GM19025 (cell line): ENCODE data around the gene NIBAN1.
"Not testable (repeated sequence)": the region's sequence is repeated elsewhere in the genome, so short reads cannot be mapped to it uniquely, and the experiment has no call there.

Source experiments
- ATAC-seq: cut with Tn5 transposase; IDR thresholded peaks from one replicate; pipeline ENCODE4 v1.9.1; 2021; ENCODE audit warnings: mild to moderate bottlenecking, low read depth, moderate library complexity; ENCODE audit not compliant: unreplicated experiment

The NIBAN1 gene, protein sequence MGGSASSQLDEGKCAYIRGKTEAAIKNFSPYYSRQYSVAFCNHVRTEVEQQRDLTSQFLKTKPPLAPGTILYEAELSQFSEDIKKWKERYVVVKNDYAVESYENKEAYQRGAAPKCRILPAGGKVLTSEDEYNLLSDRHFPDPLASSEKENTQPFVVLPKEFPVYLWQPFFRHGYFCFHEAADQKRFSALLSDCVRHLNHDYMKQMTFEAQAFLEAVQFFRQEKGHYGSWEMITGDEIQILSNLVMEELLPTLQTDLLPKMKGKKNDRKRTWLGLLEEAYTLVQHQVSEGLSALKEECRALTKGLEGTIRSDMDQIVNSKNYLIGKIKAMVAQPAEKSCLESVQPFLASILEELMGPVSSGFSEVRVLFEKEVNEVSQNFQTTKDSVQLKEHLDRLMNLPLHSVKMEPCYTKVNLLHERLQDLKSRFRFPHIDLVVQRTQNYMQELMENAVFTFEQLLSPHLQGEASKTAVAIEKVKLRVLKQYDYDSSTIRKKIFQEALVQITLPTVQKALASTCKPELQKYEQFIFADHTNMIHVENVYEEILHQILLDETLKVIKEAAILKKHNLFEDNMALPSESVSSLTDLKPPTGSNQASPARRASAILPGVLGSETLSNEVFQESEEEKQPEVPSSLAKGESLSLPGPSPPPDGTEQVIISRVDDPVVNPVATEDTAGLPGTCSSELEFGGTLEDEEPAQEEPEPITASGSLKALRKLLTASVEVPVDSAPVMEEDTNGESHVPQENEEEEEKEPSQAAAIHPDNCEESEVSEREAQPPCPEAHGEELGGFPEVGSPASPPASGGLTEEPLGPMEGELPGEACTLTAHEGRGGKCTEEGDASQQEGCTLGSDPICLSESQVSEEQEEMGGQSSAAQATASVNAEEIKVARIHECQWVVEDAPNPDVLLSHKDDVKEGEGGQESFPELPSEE

DNA sequence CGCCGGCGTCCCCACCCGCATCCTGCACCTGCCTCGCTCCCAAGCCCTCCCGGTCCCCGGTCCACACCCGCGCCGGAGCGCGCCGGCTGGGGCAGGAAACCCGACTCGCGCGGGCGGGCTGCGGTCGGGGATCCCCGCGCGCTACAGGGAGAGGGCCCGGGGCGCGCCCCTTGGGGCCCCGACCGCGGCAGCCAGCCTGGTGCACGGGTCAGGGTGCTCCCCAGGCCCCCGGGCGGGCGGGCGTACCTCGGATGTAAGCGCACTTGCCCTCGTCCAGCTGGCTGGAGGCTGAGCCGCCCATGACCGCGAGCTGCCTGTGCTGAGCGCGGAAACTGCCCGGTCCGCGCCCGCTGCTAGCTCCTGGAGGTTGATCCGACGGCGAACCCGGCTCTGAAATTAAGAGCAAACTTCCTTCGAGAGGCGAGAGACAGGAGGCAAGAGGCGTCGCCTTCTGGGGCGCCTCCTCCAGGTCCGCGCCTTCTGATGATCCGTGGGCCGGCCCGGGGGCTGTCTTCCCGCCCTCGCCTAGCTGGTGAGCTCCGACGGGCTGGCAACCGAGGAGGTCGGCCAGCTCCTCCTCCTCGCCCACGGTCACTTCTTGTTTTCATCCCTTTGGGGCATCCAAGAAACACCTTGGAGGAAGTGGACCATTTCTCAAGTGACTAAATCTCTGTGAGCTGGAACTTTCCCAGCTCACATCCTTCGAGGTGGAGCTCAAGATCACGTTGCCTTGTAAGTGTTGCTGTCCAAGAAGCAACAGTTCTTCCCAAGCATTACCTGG lies at the start of gene NIBAN1:
Gene NIBAN1 (minus strand): TSS at position 453 of the 781 bp plus-strand sequence. CDS start 152 bp downstream, at position 301.
- ATAC-seq: peak; percentile 59

DNA sequence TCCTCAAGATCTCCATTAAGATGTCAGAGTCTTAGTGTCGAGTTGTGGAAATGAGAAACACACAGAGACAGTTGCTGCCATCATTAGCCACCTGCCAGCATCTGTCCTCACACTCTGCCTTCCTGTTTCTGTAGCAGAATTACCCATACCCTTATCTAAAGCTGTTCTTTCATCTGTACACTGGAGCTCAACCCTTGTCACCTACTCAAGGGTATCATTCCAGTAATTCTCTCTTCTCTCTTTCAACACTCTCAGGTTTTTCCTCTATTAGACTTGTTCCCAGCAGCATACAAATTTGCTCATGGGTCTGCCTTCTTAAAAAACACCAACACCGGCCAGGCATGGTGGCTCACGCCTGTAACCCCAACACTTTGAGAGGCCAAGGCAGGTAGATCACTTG lies 43.7 kb upstream of the NIBAN1 start:
- ATAC-seq: no peak

- no peak for ATAC-seq
These were observed 43.0 kb upstream of the NIBAN1 start for GRCh38 chr1:185017338-185017737.

GRCh38 chr1:185016880-185017279 lies 42.6 kb upstream of the NIBAN1 start:
- no peak for ATAC-seq

DNA sequence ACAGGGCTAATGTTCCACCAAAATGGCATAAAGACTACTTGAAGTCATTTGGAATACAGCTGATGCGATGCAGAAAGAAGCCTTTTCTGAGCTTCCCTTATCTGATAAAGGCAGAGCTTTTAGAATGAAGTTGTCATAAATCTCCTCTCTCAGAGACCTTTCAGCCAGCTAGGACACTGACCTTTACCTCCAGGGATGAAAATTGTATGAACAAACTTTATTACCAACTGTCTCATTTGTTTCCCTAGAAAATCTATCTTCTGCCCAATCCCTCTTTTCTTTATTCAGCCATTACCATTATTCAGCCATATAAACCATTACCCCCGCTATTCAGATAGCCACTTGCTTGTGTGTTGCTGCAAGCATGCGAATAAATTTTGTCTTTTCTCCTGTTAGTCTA lies 41.3 kb upstream of the NIBAN1 start:
- no peak for ATAC-seq

- no peak for ATAC-seq
These were observed 40.6 kb upstream of the NIBAN1 start for GRCh38 chr1:185014941-185015340.

DNA sequence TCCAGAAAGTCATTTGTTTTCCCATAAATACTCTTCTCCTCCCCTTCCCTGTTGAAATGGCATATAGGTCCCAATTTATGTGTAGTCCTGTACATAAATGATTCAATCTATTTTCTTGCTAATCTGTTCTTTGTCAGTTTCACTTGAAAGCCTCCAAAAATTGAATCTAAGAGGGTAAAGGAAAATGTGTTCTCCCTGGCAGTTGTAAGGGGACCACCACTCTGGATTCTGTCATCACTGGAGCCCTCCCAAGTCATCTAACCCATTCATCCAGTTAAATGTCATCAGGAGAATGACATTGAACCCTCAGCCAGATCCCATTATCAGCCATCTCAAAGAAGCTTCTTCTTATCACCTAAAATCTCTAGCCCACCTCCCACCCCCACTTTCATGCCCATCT lies 36.1 kb upstream of the NIBAN1 start:
- no peak for ATAC-seq

DNA sequence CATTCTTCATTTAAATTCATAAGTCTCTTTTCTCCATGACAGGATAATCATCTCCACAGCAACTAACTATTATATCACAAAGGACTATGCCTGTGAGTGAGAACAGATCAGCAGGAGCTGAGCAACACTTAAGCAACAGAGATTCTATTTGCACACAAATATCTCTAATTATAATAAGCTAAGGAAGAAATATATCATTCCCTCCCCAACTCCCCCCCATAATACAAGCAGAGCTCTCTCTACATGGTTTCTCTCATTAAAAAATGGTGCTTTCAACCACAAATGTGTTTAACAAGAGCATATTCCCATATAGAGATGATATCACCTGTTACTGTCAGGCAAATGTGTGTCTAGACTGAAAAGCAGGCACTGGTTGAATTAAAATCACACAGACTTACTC lies 34.5 kb upstream of the NIBAN1 start:
- ATAC-seq: no peak

- not testable (repeated sequence) for ATAC-seq
These were observed 27.1 kb upstream of the NIBAN1 start for GRCh38 chr1:185001312-185001880.

DNA sequence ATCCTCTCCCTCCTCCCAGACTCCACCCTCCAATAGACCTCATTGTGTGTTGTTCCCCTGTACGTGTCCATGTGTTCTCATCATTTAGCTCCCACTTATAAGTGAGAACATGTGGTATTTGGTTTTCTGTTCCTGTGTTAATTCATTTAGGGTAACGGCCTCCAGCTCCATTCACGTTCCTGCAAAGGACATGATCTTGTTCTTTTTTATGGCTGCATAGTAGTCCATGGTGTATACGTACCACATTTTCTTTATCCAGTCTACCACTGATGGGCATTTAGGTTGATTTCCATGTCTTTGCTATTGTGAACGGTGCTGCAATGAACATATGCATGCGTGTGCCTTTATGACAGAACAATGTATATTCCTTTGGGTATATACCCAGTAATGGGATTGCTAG lies 25.7 kb upstream of the NIBAN1 start:
- ATAC-seq: not testable (repeated sequence)

DNA sequence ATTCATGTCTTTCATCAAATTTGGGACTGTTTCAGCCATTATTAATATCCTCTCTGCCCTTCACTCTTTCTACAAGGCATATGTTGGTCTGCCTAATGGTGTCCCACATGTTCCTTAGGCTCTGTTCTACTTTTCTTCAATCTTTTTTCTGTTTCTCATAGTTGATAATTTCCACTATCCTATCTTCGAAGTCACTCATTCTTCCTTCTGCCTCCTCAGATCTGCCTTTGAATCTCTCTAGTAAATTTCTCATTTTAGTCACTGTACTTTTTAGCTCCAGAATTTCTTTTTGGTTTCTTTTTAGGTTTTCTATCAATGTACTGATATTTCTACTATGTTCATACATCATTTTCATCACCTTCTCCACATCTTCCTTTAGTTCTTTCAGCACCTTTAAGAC lies 20.0 kb upstream of the NIBAN1 start:
- no peak for ATAC-seq

DNA sequence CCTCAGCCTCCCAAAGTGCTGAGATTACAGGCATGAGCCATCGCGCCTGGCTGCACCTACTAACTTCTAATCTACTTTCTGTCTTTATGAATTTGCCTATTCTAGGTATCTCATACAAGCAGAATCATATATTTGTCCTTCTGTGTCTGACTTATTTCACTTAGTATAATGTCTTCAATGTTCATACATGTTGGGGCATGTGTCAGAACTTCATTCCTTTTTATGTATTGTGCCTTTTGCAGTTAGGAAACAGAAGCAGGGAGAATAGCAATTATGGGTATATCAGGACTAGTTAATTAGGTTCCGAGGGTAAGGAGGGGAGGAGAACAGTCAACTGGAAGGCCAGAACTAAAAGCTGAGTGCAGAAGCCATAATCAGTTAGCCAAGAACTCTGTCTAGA lies 18.0 kb upstream of the NIBAN1 start:
- ATAC-seq: no peak

DNA sequence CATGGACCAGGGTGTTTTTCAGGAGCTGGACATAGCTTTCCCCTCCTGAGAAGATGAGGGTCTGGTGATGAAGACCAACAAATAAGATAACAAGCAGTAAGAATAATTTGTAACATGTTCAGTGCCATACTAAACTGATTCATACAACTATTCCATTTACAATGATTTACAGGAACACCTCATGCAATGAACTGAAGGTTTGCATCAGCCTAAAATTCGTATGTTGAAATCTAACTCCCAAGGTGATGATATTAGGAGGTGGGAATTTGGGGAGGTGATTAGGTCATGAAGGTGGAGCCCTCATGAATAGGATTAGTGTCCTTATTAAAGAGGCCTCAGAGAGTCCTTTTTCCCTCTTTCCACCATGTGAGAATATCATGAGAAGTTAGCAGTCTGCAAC lies 15.9 kb upstream of the NIBAN1 start:
- ATAC-seq: no peak

GRCh38 chr1:184988506-184988905 lies 14.2 kb upstream of the NIBAN1 start:
- ATAC-seq: no peak

DNA sequence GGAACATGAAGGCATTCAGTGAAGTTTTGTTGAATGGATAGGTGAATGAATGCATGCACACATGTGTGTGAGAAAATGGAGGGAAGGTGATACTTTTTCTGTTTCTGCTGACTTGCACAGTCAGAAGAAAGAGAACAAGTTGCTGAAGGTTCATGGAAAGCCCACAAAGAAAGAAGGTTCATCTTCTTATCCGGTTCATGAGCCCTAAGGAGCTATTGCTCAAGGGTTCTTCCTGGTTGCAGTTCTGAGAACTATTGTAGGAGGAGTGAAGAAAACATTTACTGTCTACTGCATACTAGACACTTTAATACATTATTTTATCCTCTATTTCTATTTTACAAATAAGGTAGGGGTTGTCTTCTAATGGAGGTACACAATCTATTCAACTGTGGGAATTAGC lies 13.4 kb upstream of the NIBAN1 start:
- ATAC-seq: no peak

- no peak for ATAC-seq
These were observed 11.9 kb upstream of the NIBAN1 start for GRCh38 chr1:184986250-184986649.

- ATAC-seq: peak; percentile 84
These were observed 8.0 kb upstream of the NIBAN1 start for GRCh38 chr1:184982002-184982954.

- no peak for ATAC-seq
These were observed 6.4 kb upstream of the NIBAN1 start for GRCh38 chr1:184980726-184981125.

DNA sequence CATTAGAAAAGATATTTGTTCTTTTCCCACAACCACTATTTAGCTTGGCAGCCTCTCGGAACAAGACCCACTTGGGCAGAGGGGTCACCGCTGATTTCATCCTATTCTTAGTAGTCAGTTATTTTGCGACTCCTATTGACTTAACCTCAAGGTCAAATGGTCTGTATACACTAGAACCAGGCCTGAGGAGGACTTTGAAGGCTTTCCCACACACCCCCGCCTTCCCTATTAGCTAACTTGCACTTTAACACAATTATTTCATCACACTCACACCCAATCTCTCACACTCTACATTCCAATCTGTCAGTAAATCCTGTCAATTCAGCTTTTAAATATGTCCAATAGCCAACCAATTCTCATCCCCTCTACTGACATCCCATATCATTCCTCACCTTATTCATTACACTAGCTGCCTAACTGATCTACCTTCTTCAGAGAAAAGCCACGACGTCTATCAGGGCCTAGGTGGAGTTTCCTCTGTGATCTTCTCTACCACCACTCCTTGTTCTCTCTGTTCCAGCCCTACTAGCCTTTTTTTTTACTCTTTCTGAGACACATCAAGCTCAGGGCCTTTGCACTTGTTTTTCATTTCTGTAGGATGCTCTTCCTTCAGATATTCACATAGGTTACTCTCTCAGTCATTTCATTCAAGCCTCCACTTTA lies 1.0 kb upstream of the NIBAN1 start:
- ATAC-seq: no peak
